GM20000 (cell line): ENCODE measurements around the gene GRAMD1B.

Source experiments
- DNase-seq: peaks from one replicate; pipeline ENCODE4 v3.0.0; 2012; ENCODE audit warnings: low spot score
- CTCF ChIP-seq: IDR thresholded peaks from 2 replicates; pipeline ENCODE4 v1.5.1; 2012; ENCODE audit warnings: mild to moderate bottlenecking, control low read depth; ENCODE audit errors: extremely low read depth, missing control alignments

GRAMD1B gene

GRCh38 chr11:123531325-123531724, 101.3 kb downstream of the GRAMD1B start:
- DNase-seq: no peak

GRCh38 chr11:123532131-123532530, 102.1 kb downstream of the GRAMD1B start:
- DNase-seq: no peak
- TF ChIP-seq CTCF: no peak

More at GRCh38 chr11:123531325-123531724, 101.3 kb downstream of the GRAMD1B start:
- no peak for TF ChIP-seq CTCF

- no peak for TF ChIP-seq CTCF
- no peak for DNase-seq
Observed at GRCh38 chr11:123535401-123535800, 105.3 kb downstream of the GRAMD1B start.

- DNase-seq: no peak
- TF ChIP-seq CTCF: no peak
Observed at GRCh38 chr11:123536690-123537437, 106.8 kb downstream of the GRAMD1B start.

GRCh38 chr11:123537726-123538125, 107.7 kb downstream of the GRAMD1B start:
- DNase-seq: no peak
- TF ChIP-seq CTCF: no peak

- no peak for DNase-seq
- no peak for TF ChIP-seq CTCF
Observed at GRCh38 chr11:123543797-123544196, 113.7 kb downstream of the GRAMD1B start.

- TF ChIP-seq CTCF: no peak
- no peak for DNase-seq
Observed at GRCh38 chr11:123544631-123545375, 114.7 kb downstream of the GRAMD1B start.
